SK-N-MC (cell line): ENCODE results near the gene ARL11.
"Not testable (repeated sequence)": the region's sequence is repeated elsewhere in the genome, so short reads cannot be mapped to it uniquely, and the experiment has no call there.

ENCODE experiments used
- DNase-seq: peaks from one replicate; pipeline ENCODE4 v3.0.0-alpha.2; 2011; ENCODE audit warnings: low read depth, low spot score
- H3K27ac ChIP-seq: fragments of 200-600 bp; sonication (generic); 2 replicates; pipeline ENCODE4 v1.5.1; 2016; ENCODE audit warnings: mixed run types
- H3K36me3 ChIP-seq: fragments of 200-600 bp; sonication (generic); 2 replicates; pipeline ENCODE4 v1.6.1; 2017; ENCODE audit warnings: antibody characterized with exemption, low read length, mixed read lengths; ENCODE audit not compliant: insufficient read depth
- H3K4me3 ChIP-seq: fragments of 200-600 bp; sonication (generic); 2 replicates; pipeline ENCODE4 v1.5.1; 2016
- H3K9ac ChIP-seq: fragments of 200-600 bp; sonication (generic); 2 replicates; pipeline ENCODE4 v1.8.0; 2017; ENCODE audit warnings: mixed run types, mixed read lengths; ENCODE audit not compliant: insufficient read length
- H3K9me3 ChIP-seq: fragments of 200-600 bp; sonication (generic); 2 replicates; pipeline ENCODE4 v1.6.1; 2017; ENCODE audit warnings: low read depth, mild to moderate bottlenecking, antibody characterized with exemption, low read length, moderate library complexity, mixed read lengths
- EZH2 ChIP-seq: fragments of 200-600 bp; sonication (generic); IDR thresholded peaks from one replicate; pipeline ENCODE4 v1.6.1; 2017; ENCODE audit warnings: antibody characterized with exemption
- FOXP2 ChIP-seq: optimal IDR thresholded peaks from 2 replicates; pipeline ENCODE3; 2011; ENCODE audit warnings: mild to moderate bottlenecking, moderate library complexity; ENCODE audit not compliant: insufficient read depth; ENCODE audit errors: extremely low read length, control extremely low read depth
- POLR2AphosphoS5 ChIP-seq: IDR thresholded peaks from 2 replicates; pipeline ENCODE4 v1.6.1; 2012; ENCODE audit warnings: mild to moderate bottlenecking, low read depth, low read length, borderline replicate concordance

ARL11 gene

DNA sequence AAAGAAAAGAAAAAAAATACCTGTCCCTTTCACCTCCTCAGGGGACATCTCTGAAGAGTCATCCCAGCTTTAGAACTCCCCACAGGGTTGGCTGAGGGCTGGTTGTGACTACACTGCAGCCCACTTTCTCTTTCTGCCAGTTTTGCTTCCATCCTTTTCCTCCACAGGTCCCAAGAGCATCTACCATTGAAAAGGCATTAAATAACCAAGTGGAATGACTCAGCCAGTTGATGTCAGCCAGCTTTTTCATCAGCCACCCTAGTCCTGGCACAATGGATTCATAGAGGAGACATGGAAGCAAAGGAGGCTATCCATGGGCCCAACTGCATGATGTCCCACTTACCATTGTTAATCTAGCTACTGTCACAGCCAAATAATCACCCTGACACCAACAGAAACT is 33.7 kb upstream of the ARL11 start:
- TF ChIP-seq FOXP2 (no peak), EZH2 (no peak), POLR2AphosphoS5 (no peak)
- no peaks in the 10 kb centered on the region for H3K9me3 ChIP-seq
- H3K36me3 ChIP-seq: no peaks in the 10 kb centered on the region

DNA sequence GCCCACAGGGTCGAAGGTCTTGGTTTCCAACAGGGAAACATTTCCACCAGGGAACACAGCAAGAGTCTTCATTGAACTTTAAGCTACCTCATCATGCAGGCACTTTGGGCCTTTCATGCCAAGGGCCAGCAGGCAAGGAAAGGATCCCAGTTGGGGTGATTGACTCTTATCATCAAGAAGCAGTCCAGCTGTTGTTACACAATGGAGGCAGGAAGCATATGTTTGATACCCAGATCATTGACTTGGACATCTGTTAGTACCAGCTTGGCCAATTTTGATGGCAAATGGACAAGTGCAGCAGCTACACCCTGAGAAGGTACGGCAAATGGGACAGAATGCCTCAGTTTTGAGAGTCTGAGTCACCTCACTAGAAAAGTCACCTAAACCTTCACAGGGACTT is 32.1 kb upstream of the ARL11 start:
- DNase-seq: no peak
- Histone ChIP-seq H3K36me3 (no peaks in the 10 kb centered on the region), H3K9ac (no peak overlapping the region), H3K27ac (no peak overlapping the region), H3K9me3 (no peaks in the 10 kb centered on the region), H3K4me3 (no peak overlapping the region)
- no peak for TF ChIP-seq POLR2AphosphoS5
- TF ChIP-seq FOXP2: no peak
- TF ChIP-seq EZH2: no peak

More for the DNA sequence above, 33.7 kb upstream of the ARL11 start:
- no peak overlapping the region for H3K4me3 ChIP-seq
- no peak overlapping the region for H3K9ac ChIP-seq
- H3K27ac ChIP-seq: no peak overlapping the region
- DNase-seq: no peak

DNA sequence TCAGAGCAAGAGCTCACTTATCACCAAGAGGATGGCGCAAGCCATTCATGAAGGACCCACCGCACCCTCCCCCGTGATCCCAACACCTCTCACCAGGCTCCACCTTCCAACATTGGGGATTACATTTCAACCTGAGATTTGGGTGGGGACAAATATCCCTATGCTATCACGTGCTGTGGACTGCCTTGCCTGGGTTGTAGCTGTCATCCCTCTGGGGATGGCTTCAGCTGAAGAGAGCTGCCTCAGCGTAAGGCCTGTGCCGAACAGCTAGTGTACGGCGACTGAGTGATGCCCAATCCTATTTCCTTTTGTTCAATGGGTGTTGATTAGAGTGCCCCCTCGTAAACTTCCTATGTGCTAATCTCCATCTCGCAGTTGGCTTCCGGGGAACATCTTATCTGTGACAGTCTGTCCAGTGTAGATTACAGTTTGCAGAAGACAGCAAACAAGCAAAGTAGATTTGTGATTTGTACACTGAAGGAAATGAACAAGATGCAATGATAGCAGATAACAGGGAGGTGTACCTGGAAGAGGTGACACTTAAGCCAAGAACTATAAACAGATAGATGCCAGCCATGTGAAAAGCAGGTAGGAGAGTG is 31.2 kb upstream of the ARL11 start:
- TF ChIP-seq EZH2 (no peak), POLR2AphosphoS5 (no peak), FOXP2 (no peak)
- no peaks in the 10 kb centered on the region for H3K36me3 ChIP-seq

DNA sequence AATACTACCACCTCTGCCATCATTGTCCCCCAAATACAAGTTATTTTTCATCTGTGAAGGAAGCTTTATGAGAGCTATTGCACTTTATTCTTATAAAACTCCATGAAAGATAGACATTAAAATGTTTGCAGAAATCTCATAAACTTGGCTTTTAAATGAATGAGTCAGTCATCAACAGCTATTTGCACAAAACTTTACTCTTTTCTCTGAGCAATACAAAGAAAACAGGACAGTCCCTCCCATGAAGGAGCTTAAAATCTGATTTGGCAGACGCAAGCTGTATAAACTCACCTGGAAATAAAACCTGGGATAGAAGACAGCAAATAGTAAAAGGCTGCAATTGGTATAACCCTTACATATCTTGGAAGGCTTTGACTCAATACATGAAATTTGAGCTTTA is 26.3 kb upstream of the ARL11 start:
- TF ChIP-seq FOXP2: no peak
- no peak for TF ChIP-seq EZH2
- TF ChIP-seq POLR2AphosphoS5: no peak
- no peak for DNase-seq
- Histone ChIP-seq H3K9ac (no peak overlapping the region), H3K27ac (no peak overlapping the region), H3K4me3 (no peak overlapping the region), H3K36me3 (no peaks in the 10 kb centered on the region), H3K9me3 (no peaks in the 10 kb centered on the region)

More for the DNA sequence above, 31.2 kb upstream of the ARL11 start:
- no peak for DNase-seq
- Histone ChIP-seq H3K27ac (no peak overlapping the region), H3K9ac (no peak overlapping the region), H3K9me3 (no peaks in the 10 kb centered on the region), H3K4me3 (no peak overlapping the region)

DNA sequence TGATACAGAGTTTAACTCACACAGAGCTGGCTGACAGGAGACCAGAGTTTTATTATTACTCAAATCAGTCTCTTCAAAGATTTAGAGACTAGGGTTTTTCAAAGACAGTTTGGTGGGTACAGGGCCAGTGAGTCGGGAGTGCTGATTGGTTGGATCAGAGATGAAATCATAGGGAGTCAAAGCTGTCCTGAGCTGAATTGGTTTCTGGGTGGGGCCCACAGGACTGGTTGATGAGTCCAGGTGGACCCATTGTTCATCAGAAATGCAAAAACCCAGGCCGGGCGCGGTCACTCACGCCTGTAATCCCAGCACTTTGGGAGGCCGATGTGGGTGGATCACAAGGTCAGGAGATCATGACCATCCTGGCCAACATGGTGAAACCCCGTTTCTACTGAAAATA is 25.7 kb upstream of the ARL11 start:
- H3K9ac ChIP-seq, H3K27ac ChIP-seq, DNase-seq, H3K4me3 ChIP-seq, H3K36me3 ChIP-seq, H3K9me3 ChIP-seq: not testable (repeated sequence)

DNA sequence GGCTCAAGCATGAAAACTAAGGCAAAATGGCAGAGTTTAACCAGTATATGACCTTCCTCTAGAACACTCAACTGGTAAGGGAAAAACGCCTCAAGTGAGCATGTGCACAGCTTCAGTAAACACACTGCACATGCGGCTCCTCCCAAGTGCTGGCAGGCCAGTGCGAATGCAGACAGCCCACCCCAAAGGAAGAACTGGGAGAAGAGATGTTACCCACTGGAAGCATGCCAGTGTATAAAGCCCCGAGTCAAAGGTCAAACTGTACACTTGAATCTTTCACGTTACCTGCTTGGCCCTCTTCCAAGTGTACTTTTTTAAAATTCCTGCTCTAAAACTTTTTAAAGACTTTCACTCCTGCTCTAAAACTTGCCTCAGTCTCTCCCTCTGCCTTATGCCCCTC is 23.7 kb upstream of the ARL11 start:
- H3K4me3 ChIP-seq: no peak overlapping the region
- H3K27ac ChIP-seq: no peak overlapping the region
- no peaks in the 10 kb centered on the region for H3K9me3 ChIP-seq
- H3K9ac ChIP-seq: no peak overlapping the region
- DNase-seq: no peak
- H3K36me3 ChIP-seq: no peaks in the 10 kb centered on the region
- TF ChIP-seq EZH2 (no peak), FOXP2 (no peak), POLR2AphosphoS5 (no peak)

DNA sequence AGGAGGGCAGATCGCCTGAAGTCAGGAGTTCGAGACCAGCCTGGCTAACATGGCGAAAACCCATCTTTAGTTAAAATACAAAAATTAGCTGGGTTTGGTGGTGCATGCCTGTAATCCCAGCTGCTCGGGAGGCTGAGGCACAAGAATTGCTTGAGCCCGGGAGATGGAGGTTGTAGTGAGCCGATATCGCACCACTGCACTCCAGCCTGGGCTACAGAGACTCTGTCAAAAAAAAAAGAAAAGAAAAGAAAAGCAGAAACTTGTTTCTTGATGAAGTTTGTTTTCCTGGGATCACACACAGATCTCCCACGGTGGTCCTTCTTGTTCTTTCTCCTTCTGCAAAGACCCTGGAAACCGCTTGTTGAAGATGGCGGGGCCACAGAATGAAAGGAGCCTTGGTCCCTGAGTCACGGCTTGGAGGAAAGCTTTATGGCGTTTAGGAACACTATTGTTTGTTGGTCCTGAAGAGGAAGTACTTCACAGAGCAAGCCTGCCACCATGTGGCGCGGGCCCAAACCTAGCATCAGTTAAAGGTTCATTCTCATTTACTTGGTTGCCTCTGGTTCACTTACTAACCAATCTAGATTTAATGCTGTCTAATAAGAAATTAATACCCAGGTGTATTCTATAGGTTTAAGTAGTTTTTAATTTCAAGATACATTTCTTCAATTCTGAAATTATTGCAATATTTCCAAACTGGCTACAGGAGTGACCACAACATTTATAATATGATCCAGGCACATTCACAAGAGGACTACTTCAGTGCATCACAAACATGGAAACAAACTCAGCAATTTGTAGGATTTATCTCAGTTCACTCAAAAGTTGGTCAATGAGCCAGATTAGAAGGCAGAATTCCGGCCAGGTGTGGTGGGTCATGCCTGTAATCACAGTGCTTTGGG is 21.3 kb upstream of the ARL11 start:
- H3K9ac ChIP-seq: no peak overlapping the region
- H3K9me3 ChIP-seq: no peaks in the 10 kb centered on the region
- TF ChIP-seq POLR2AphosphoS5 (no peak), EZH2 (no peak), FOXP2 (no peak)
- DNase-seq: peak; percentile 42
- H3K27ac ChIP-seq: no peak overlapping the region
- H3K36me3 ChIP-seq: no peaks in the 10 kb centered on the region
- peak overlapping the region; percentile 55 for H3K4me3 ChIP-seq

DNA sequence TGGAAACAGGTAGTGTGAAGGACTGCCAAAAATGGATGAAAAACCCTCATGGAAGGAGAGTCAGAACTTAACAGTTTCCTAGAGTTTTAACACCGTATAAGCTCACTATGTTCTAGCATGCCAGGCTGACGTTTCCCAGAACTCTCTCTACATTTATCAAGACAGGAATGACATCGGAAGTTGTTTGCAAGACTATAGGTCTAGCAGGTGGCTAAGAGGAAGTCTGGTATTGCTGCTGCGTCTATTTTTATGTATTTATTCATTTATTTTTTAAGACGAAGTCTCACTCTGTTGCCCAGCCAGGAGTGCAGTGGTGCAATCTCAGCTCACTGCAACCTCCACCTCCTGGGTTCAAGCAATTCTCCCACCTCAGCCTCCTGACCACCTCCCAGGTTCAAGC is 20.5 kb upstream of the ARL11 start:
- no peak for TF ChIP-seq FOXP2
- TF ChIP-seq POLR2AphosphoS5: no peak
- no peak for TF ChIP-seq EZH2
- Histone ChIP-seq H3K9ac (no peak overlapping the region), H3K4me3 (no peak overlapping the region), H3K36me3 (no peaks in the 10 kb centered on the region), H3K9me3 (no peaks in the 10 kb centered on the region), H3K27ac (no peak overlapping the region)
- DNase-seq: no peak

DNA sequence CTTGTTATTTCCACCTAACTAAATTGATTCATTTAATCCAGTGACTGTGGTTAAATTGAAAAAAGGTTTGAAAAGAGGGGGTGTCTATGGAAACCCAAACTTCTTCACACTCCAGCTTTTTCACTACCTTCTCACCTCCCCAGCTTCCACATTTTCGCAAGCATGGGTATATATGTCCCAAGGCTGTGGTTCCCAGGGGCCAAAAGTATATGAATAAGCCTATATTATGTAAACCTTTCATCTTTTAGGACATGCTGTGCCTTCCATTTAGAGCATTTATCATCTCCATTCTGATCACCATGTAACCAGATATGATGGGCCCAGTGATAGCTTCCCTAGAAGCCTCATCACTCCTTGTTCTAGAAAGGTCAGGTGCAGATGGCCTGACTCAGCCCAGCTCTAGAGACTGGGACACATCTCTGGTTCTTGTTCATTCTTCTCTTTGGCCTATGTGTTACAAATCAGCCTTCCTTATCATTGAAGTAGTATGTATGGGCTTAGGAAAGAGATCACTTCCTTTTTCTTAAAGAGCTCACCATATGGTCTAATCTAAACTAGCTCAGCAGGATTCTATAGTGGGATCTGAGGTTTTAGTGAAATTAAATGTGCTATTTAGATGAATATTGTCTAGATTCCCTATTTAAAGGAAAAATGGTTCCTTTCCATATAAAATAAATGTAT is 19.5 kb upstream of the ARL11 start:
- TF ChIP-seq EZH2: no peak
- TF ChIP-seq POLR2AphosphoS5: no peak
- no peak for TF ChIP-seq FOXP2
- no peak overlapping the region for H3K4me3 ChIP-seq
- H3K36me3 ChIP-seq: no peaks in the 10 kb centered on the region
- no peak for DNase-seq
- no peak overlapping the region for H3K9ac ChIP-seq
- H3K9me3 ChIP-seq: no peaks in the 10 kb centered on the region
- no peak overlapping the region for H3K27ac ChIP-seq
